Lower lobe of right lung (tissue), 2 donors: ENCODE data around the gene CHMP3. TPM values are rescaled to one million over a fixed set of nuclear protein-coding genes. Genes with fewer than 3 reads are reported as not detected.

Source experiments
- ATAC-seq, 2 donors: fragments of 200-7000 bp; cut with Tn5 transposase; one replicate each; pipeline ENCODE4 v1.9.1; 2020 to 2022; ENCODE audit warnings: mild to moderate bottlenecking in 2 of 2, moderate library complexity in 2 of 2
- DNase-seq: peaks from one replicate; pipeline ENCODE4 v3.0.0-alpha.2; 2020
- H3K27ac ChIP-seq: fragments of 200-600 bp; one replicate; pipeline ENCODE4 v1.8.0; 2022
- H3K27me3 ChIP-seq: fragments of 200-600 bp; one replicate; pipeline ENCODE4 v1.8.0; 2022; ENCODE audit warnings: low read depth
- H3K36me3 ChIP-seq: fragments of 200-600 bp; one replicate; pipeline ENCODE4 v1.8.0; 2022; ENCODE audit warnings: mild to moderate bottlenecking
- H3K4me1 ChIP-seq: fragments of 200-600 bp; one replicate; pipeline ENCODE4 v1.8.0; 2022
- H3K4me3 ChIP-seq: fragments of 200-600 bp; one replicate; pipeline ENCODE4 v1.8.0; 2022; ENCODE audit warnings: mild to moderate bottlenecking
- H3K9me3 ChIP-seq: fragments of 200-600 bp; one replicate; pipeline ENCODE4 v1.8.0; 2022
- CTCF ChIP-seq: fragments of 200-600 bp; IDR thresholded peaks from one replicate; pipeline ENCODE4 v1.8.0; 2022; ENCODE audit warnings: antibody characterized with exemption, mild to moderate bottlenecking
- intact Hi-C: fragments of 100-400 bp; cut with DNase I; formaldehyde crosslinking; loops from one replicate; pipeline ENCODE4 v1.11.0; 2022
- total RNA-seq: library from RNA; stranded (reverse); fragmentation: NEBNext Ultra II Directional; extraction: Animal tissue kit (Norgen Biotek cat#: 25700); gene quantifications from one replicate; pipeline ENCODE4 v1.2.1, GENCODE V29; 2021
- donor health status: DM: no; HTN: yes; CAD: no; lungs with severe emphysema.

Gene CHMP3
- total RNA-seq, 1 donor from 2014 or later, result 140 TPM

- DNase-seq (no peak), ATAC-seq (no peak)
- H3K9me3 ChIP-seq, result no peaks in the 10 kb centered on the region
- H3K27ac ChIP-seq, result no peak overlapping the region
- H3K36me3 ChIP-seq, result peaks cover 94% of the 10 kb centered on the region
- no peak overlapping the region for H3K4me3 ChIP-seq
- no peaks in the 10 kb centered on the region for H3K4me1 ChIP-seq
- intact Hi-C loops, result no loop called here
- no peak for TF ChIP-seq CTCF
- no peaks in the 10 kb centered on the region for H3K27me3 ChIP-seq
Observed at GRCh38 chr2:86492048-86492453, 71.2 kb downstream of the CHMP3 start.

- no peak overlapping the region for H3K27ac ChIP-seq
- no peak for ATAC-seq
Observed at GRCh38 chr2:86491088-86491487, 72.2 kb downstream of the CHMP3 start.

GRCh38 chr2:86490245-86490644 lies 73.0 kb downstream of the CHMP3 start:
- Histone ChIP-seq H3K4me3 (no peak overlapping the region), H3K9me3 (no peaks in the 10 kb centered on the region), H3K27ac (no peak overlapping the region), H3K27me3 (no peaks in the 10 kb centered on the region), H3K36me3 (peaks cover 94% of the 10 kb centered on the region), H3K4me1 (no peaks in the 10 kb centered on the region)
- DNase-seq (no peak), ATAC-seq (no peak)
- no peak for TF ChIP-seq CTCF
- intact Hi-C loops, result no loop called here

More at GRCh38 chr2:86491088-86491487, 72.2 kb downstream of the CHMP3 start:
- Histone ChIP-seq H3K36me3 (peaks cover 94% of the 10 kb centered on the region), H3K27me3 (no peaks in the 10 kb centered on the region), H3K9me3 (no peaks in the 10 kb centered on the region), H3K4me3 (no peak overlapping the region), H3K4me1 (no peaks in the 10 kb centered on the region)
- DNase-seq, result no peak
- intact Hi-C loops, result no loop called here
- no peak for TF ChIP-seq CTCF

GRCh38 chr2:86489542-86489941 lies 73.7 kb downstream of the CHMP3 start:
- no peak for DNase-seq
- no peak for ATAC-seq
- Histone ChIP-seq H3K9me3 (no peaks in the 10 kb centered on the region), H3K4me3 (no peak overlapping the region), H3K36me3 (peaks cover 96% of the 10 kb centered on the region), H3K27ac (no peak overlapping the region), H3K27me3 (no peaks in the 10 kb centered on the region), H3K4me1 (no peaks in the 10 kb centered on the region)
- intact Hi-C loops, result no loop called here
- TF ChIP-seq CTCF, result no peak

GRCh38 chr2:86488561-86489250 lies 74.5 kb downstream of the CHMP3 start:
- H3K4me1 ChIP-seq, result no peaks in the 10 kb centered on the region
- no peaks in the 10 kb centered on the region for H3K27me3 ChIP-seq
- no peak overlapping the region for H3K27ac ChIP-seq
- DNase-seq, result no peak
- H3K4me3 ChIP-seq, result no peak overlapping the region
- ATAC-seq, result no peak
- H3K36me3 ChIP-seq, result peaks cover 100% of the 10 kb centered on the region
- TF ChIP-seq CTCF, result no peak
- intact Hi-C loops, result no loop called here
- H3K9me3 ChIP-seq, result no peaks in the 10 kb centered on the region
